Common myeloid progenitor, CD34-positive (primary cell): ENCODE results near the gene STMP1.

Experiments
- CTCF ChIA-PET: fragments of 350-600 bp; sonication (Branson Sonifier 250); formaldehyde crosslinking; loops from one replicate; lab custom pipeline; 2021; ENCODE audit warnings: antibody characterized with exemption; lab: Charles Lee
- POLR2A ChIA-PET: fragments of 350-600 bp; sonication (Branson Sonifier 250); formaldehyde crosslinking; loops from one replicate; lab custom pipeline; 2021; ENCODE audit warnings: antibody characterized with exemption; lab: Charles Lee
- DNase-seq, 3 donors: peaks; one replicate each; pipeline versions ENCODE4 v3.0.0 to v3.0.0-alpha.2; 2013
- H3K27ac ChIP-seq, 2 experiments: 1 replicate in 1 of 2; 2 replicates in 1 of 2; pipeline ENCODE4 v1.7.0; 2013; ENCODE audit warnings: inconsistent platforms in 2 of 2, low read length in 2 of 2, mild to moderate bottlenecking in 2 of 2, low read depth in 1 of 2, moderate library complexity in 1 of 2; ENCODE audit not compliant: severe bottlenecking in 2 of 2, insufficient read depth in 1 of 2, poor library complexity in 1 of 2
- H3K27me3 ChIP-seq, 5 experiments: replicated peaks in 2 of 5; 1 replicate in 3 of 5; 2 replicates in 2 of 5; pipeline versions ENCODE4 v1.6.1 to v1.7.0; 2013; ENCODE audit warnings: low read length in 4 of 5, mild to moderate bottlenecking in 2 of 5, moderate library complexity in 2 of 5, inconsistent platforms in 1 of 5; ENCODE audit not compliant: insufficient read depth in 5 of 5, control insufficient read depth in 4 of 5
- H3K36me3 ChIP-seq, 4 experiments: 1 replicate in 2 of 4; 2 replicates in 2 of 4; pipeline versions ENCODE4 v1.6.1 to v1.7.0; 2013; ENCODE audit warnings: low read length in 3 of 4, control low read depth in 1 of 4, mild to moderate bottlenecking in 1 of 4; ENCODE audit not compliant: control insufficient read depth in 4 of 4, insufficient read depth in 4 of 4
- H3K4me1 ChIP-seq, 4 experiments: 1 replicate in 3 of 4; 2 replicates in 1 of 4; pipeline versions ENCODE4 v1.6.1 to v1.7.1; 2013; ENCODE audit warnings: low read length in 3 of 4, mild to moderate bottlenecking in 3 of 4, control low read depth in 1 of 4, inconsistent platforms in 1 of 4, moderate library complexity in 1 of 4; ENCODE audit not compliant: control insufficient read depth in 4 of 4, insufficient read depth in 4 of 4; ENCODE audit errors: control extremely low read depth in 1 of 4
- H3K4me3 ChIP-seq, 7 experiments: 1 replicate in 4 of 7; 2 replicates in 3 of 7; pipeline versions ENCODE4 v1.5.1 to v1.7.0; 2013; ENCODE audit warnings: mild to moderate bottlenecking in 7 of 7, low read length in 6 of 7, moderate library complexity in 6 of 7, inconsistent platforms in 2 of 7, low read depth in 2 of 7, control low read depth in 1 of 7; ENCODE audit not compliant: insufficient read depth in 4 of 7, control insufficient read depth in 1 of 7; ENCODE audit errors: extremely low read depth in 1 of 7
- H3K9me3 ChIP-seq, 5 experiments: 1 replicate in 4 of 5; 2 replicates in 1 of 5; pipeline versions ENCODE4 v1.6.1 to v1.7.1; 2013; ENCODE audit warnings: low read length in 4 of 5, mild to moderate bottlenecking in 2 of 5, inconsistent platforms in 1 of 5, low read depth in 1 of 5, moderate library complexity in 1 of 5; ENCODE audit not compliant: control insufficient read depth in 4 of 5, insufficient read depth in 2 of 5; ENCODE audit errors: control extremely low read depth in 1 of 5
- WGBS: methylation state at CpG from one replicate; pipeline ENCODE4 v1.1.5; 2013; ENCODE audit not compliant: insufficient coverage; 5-methylcytosine and 5-hydroxymethylcytosine counted together

Gene STMP1

GRCh38 chr7:135648235-135648634 lies 14.1 kb upstream of the STMP1 start:
- peak overlapping the region in 1 of 2 experiments; percentile 14 for H3K27ac ChIP-seq
- peaks cover 0 to 9% (median 1%) of the 10 kb centered on the region in 4 experiments for H3K4me1 ChIP-seq
- 79% methylated on average over 2 of the region's 7 CpGs for whole genome bisulfite sequencing
- DNase-seq: no peak
- CTCF ChIA-PET: interaction anchor here (1.0 to 1.5 kb wide), 3 partner anchors 9 to 19 kb away, joined by 3 to 5 read pairs (median 4); partner anchors contain the start of gene STMP1
- POLR2A ChIA-PET: no interaction called here
- H3K9me3 ChIP-seq: no peaks in the 10 kb centered on the region
- no peak overlapping the region for H3K4me3 ChIP-seq
- H3K27me3 ChIP-seq: no peaks in the 10 kb centered on the region
- H3K36me3 ChIP-seq: peaks cover 6 to 64% (median 32%) of the 10 kb centered on the region in 4 experiments

- H3K36me3 ChIP-seq: peaks cover 3 to 36% (median 17%) of the 10 kb centered on the region in 4 experiments
- no peaks in the 10 kb centered on the region for H3K9me3 ChIP-seq
- 91% methylated on average over 10 of the region's 15 CpGs for WGBS
- H3K4me1 ChIP-seq: peaks cover 0 to 4% (median 1%) of the 10 kb centered on the region in 4 experiments
- H3K27me3 ChIP-seq: no peaks in the 10 kb centered on the region
- no peak overlapping the region for H3K4me3 ChIP-seq
- ChIA-PET POLR2A (no interaction called here), CTCF (interaction anchor here (0.7 to 1.0 kb wide), 2 partner anchors 9 to 375 kb away, joined by 3 read pairs; no protein-coding TSS in a partner anchor)
- H3K27ac ChIP-seq: no peak overlapping the region
- peak; percentile 31 to 74 (median 40) for DNase-seq
Observed at GRCh38 chr7:135650831-135651573, 11.3 kb upstream of the STMP1 start.

GRCh38 chr7:135653340-135654080 lies 8.8 kb upstream of the STMP1 start:
- no peak for DNase-seq
- no peak overlapping the region for H3K27ac ChIP-seq
- H3K4me3 ChIP-seq: no peak overlapping the region
- 95% methylated on average over 10 of the region's 12 CpGs for WGBS
- peaks cover 0 to 8% (median 2%) of the 10 kb centered on the region in 4 experiments for H3K4me1 ChIP-seq
- H3K9me3 ChIP-seq: no peaks in the 10 kb centered on the region
- H3K27me3 ChIP-seq: no peaks in the 10 kb centered on the region
- ChIA-PET CTCF (interaction anchor here (0.6 kb wide), 1 partner anchor 8 kb away, joined by 3 read pairs; no protein-coding TSS in a partner anchor), POLR2A (no interaction called here)
- peaks cover 0 to 13% (median 3%) of the 10 kb centered on the region in 4 experiments for H3K36me3 ChIP-seq

DNA sequence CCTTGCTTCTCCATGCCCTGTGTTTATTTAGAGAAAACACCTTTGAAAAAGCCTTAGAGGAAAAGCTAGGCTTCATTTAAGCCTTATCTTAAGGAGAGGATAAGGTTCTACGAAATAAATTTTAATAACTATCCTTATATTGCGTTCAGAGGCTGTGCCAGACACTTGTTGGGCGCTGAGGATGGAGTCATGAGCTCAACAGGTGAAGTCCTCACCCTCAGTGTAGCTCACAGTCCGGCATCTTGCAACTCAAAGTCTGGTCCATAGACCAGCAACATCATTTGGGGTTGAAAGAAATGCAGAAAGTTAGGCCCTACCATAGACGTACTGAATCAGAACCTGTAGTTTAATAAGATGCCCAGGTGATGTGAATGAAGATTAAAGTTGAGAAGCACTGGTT lies 3.8 kb upstream of the STMP1 start:
- peak overlapping the region; percentile 58 to 64 for H3K27ac ChIP-seq
- H3K9me3 ChIP-seq: no peaks in the 10 kb centered on the region
- 86% methylated on average over 3 of the region's 5 CpGs for WGBS
- H3K4me1 ChIP-seq: peaks cover 20 to 46% (median 37%) of the 10 kb centered on the region in 4 experiments
- no peaks in the 10 kb centered on the region for H3K27me3 ChIP-seq
- DNase-seq: no peak
- no peak overlapping the region for H3K4me3 ChIP-seq
- no peaks in the 10 kb centered on the region for H3K36me3 ChIP-seq
- ChIA-PET CTCF (interaction anchor here (0.9 to 10.5 kb wide), 3 partner anchors 14 to 22 kb away, joined by 3 to 73 read pairs (median 67); no protein-coding TSS in a partner anchor), POLR2A (no interaction called here)

DNA sequence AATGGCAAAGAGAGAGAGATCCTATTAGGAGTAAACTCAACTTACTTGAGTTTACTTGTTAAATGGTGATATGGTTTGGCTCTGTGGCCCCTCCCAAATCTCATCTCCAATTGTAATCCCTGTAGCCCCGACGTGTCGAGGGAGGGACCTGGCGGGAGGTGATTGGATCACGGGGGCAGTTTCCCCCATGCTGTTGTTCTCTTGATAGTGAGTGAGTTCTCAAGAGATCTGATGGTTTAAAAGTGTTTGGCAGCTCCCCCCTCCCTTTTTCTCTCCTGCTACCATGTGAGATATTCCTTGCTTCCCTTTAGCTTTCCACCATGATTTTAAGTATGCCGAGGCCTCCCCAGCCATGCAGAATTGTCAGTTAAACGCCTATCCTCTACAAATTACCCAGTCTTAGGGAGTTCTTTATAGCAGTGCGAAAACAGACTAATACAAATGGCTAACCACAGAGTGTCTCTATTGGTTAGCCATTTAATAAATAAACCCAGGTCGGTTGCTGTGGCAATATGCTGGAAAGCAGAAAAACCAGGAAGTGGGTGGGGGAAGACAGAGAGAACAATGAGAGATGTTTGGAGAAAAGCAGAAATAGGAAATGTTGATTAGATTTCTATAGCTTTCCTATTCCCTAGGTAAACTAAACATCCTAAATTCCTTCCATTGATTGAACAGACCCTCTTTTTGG lies 3.0 kb upstream of the STMP1 start:
- no peaks in the 10 kb centered on the region for H3K27me3 ChIP-seq
- peak; percentile 57 to 90 (median 89) for DNase-seq
- WGBS: 50% methylated on average over 2 of the region's 9 CpGs
- H3K4me1 ChIP-seq: peaks cover 20 to 53% (median 45%) of the 10 kb centered on the region in 4 experiments
- peak overlapping the region; percentile 58 to 64 for H3K27ac ChIP-seq
- CTCF ChIA-PET: interaction anchor here (0.8 to 10.5 kb wide), 6 partner anchors 9 to 40 kb away, joined by 3 to 73 read pairs (median 3); no protein-coding TSS in a partner anchor
- peak overlapping the region in 2 of 7 experiments; percentile 7 to 48 for H3K4me3 ChIP-seq
- H3K36me3 ChIP-seq: no peaks in the 10 kb centered on the region
- POLR2A ChIA-PET: interaction anchor here (0.6 kb wide), 1 partner anchor 332 kb away, joined by 3 read pairs; no protein-coding TSS in a partner anchor
- no peaks in the 10 kb centered on the region for H3K9me3 ChIP-seq

- peak overlapping the region in 6 of 7 experiments; percentile 90 to 97 (median 96) for H3K4me3 ChIP-seq
- ChIA-PET CTCF (interaction anchor here (0.9 to 10.5 kb wide), 7 partner anchors 11 to 51 kb away, joined by 3 to 73 read pairs (median 3); no protein-coding TSS in a partner anchor), POLR2A (no interaction called here)
- no peaks in the 10 kb centered on the region for H3K9me3 ChIP-seq
- H3K4me1 ChIP-seq: peaks cover 20 to 55% (median 49%) of the 10 kb centered on the region in 4 experiments
- no peaks in the 10 kb centered on the region for H3K27me3 ChIP-seq
- peak overlapping the region; percentile 73 to 91 for H3K27ac ChIP-seq
- peak; percentile 78 to 97 (median 93) for DNase-seq
- no peaks in the 10 kb centered on the region for H3K36me3 ChIP-seq
- WGBS: 69% methylated on average over 10 of the region's 14 CpGs
Observed at GRCh38 chr7:135661311-135662122, 797 bp upstream of the STMP1 start.
